GM12875 (cell line): Measurements from ENCODE around the gene SYNJ2.

Source experiments
- H3K4me3 ChIP-seq: one replicate; pipeline ENCODE4 v1.5.1; 2011; ENCODE audit warnings: low read depth, low read length, control low read depth
- CTCF ChIP-seq: IDR thresholded peaks from 2 replicates; pipeline ENCODE4 v1.5.1; 2011; ENCODE audit warnings: low read depth, mild to moderate bottlenecking, control low read depth, inconsistent platforms, low read length, moderate library complexity, borderline replicate concordance; ENCODE audit not compliant: insufficient read depth

The SYNJ2 gene

DNA sequence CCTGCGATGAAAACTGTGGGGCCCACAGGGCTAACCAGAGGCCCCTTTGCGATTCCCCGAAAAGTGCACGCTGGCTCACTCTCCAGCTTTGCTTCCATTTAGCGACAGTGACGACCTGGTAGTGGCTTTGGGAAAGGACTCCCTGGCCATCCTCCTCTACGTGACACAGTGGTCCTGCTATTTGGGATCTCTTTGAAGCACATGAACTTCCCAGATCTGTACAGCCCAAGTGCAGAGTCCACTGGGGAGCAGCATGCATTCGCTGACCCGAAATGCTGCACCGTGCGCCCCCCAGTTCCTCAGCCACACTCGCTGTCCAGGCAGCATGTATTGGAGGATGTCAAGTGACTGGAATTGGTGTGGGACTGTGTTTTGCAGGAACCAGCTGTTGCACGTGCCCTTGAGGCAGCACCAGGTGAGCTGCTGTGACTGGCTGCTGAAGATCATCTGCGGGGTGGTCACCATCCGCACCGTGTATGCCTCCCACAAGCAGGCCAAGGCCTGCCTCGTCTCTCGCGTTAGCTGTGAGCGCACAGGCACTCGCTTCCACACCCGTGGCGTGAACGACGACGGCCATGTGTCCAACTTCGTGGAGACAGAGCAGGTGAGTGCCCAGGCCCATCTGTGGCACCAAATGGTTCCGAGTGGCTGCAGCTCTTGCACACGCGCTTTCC, 51.6 kb downstream of the SYNJ2 start:
- no peak overlapping the region for H3K4me3 ChIP-seq
- TF ChIP-seq CTCF: no peak

DNA sequence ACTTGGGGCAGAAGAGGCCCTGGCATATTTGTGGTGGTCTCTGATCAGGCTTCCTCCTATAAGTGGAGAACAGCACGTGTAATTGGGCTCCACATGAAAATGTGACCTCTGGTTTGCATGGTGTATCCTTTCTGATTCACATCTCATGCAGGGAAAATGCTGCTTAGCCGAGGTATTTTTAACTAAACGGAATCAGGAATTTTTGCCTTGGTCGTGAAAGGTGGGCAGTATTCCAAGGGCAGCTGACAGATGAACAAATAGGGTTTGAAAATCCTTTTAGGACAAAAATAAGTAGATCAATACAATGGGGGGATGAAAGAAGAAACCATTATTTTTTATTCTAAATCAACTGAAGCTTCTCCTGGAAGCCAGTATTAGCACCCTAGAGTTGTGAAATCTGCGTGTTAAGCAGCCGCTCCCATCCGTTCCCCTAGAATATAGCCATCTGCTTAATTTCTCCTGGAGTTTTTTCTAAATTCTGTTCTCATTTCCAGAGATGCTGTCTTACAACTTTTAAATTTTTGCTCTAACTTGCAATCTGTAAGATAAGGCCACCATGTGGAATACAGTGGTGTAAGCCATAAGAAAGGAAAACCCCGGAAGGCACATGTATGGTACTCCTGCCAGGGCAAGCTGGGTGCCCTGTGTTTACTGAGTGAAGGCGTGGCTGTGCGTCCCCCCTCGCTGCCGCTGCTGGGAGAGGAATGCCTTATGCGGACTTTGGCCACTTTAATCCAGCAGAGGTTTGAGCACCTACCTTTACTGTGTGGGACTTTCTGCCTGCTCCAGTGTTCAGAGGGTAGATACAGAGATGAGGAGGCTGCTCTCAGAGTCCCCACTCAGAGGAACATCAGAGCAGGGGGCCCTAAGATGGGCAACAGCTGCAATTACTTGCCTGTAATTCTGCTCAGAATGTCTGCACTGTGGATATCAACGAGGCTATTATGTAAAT, 52.4 kb downstream of the SYNJ2 start:
- TF ChIP-seq CTCF: no peak
- H3K4me3 ChIP-seq: no peak overlapping the region

- TF ChIP-seq CTCF: no peak
- no peak overlapping the region for H3K4me3 ChIP-seq
These were observed 54.6 kb downstream of the SYNJ2 start for GRCh38 chr6:158036261-158036660.

DNA sequence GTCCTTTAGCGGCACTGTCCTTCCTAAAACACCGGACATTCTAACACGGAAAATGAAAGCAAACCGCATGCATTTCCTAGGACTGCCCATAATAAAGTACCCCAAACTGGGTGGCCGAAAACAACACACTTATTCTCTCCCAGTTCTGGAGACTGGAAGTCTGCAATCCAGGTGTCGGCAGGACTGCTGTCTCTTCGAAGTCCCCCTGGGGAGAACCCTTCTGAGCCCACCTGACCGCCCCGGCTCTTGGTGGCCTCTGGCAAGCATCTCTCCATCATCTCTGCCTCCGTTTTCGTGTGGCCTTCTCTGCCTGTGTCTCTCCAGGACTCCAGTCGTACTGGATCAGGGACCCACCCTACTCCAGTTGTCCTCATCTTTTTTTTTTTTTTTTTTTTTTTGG, 55.4 kb downstream of the SYNJ2 start:
- TF ChIP-seq CTCF: no peak
- no peak overlapping the region for H3K4me3 ChIP-seq

DNA sequence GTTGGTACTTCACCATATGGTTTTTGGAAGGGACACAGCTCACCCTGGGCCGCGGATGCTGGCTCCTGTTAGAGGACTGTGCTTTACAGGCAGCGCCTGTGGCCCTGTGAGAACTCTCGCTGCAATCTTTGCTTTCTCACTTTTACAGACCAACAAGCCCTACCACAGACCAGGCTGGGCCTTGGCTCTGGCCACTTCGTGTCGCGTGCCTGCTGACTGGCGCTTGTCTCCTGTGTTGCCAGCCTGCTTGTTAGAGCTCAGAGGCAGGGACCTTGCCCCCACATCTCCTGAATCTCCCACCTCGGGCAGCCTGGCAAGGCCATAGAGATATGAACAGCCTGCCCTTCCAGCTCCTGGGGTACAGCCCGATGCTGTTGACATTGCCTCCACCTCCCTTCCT, 56.1 kb downstream of the SYNJ2 start:
- no peak overlapping the region for H3K4me3 ChIP-seq
- no peak for TF ChIP-seq CTCF

DNA sequence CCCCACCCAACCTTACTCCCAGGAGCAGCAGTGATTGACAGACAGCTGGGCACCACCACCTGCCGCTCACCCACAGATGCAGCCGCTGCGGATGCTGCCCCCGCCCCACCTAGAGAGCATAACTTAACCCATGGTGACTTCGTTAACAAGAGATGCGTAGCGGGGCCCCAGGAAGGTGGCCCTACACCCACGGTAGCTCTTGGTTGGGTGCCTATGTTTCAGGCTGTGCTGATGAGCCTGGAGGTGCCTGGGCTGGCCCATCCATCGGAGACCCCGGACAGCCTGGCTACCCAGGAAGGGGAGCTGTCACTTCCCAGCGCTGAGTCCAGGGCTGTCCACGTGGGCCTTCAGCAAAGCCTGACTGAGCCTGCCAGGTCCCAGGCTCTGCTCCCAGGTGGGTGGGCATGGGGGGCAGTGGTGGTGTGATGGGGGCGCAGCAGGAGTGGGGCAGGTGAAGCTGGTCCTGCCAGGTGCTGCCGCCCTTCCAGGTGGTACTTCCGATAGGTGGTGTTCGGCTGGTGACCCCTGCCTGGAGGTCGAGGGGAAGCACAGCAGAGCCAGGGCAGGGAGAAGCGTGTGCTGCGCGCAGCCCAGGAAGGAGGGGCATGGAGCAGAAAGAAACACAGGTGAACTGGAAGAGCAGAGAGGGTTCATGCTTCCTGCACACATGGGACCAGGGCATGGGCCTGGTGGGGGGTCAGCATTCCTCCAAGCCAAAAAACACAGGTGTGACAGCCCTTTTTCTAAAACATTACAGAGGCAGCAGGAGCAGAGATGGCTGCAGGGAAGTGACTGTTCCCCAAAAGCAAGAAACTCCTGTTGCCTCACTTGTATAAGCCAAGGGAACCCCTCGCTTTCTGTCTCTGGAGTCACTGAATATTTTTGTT, 56.9 kb downstream of the SYNJ2 start:
- no peak overlapping the region for H3K4me3 ChIP-seq
- no peak for TF ChIP-seq CTCF
